ENCODE measurements around the gene TPCN1. TPM values are rescaled to one million over a fixed set of nuclear protein-coding genes. Genes with fewer than 3 reads are reported as not detected.

The TPCN1 gene
- total and polyA plus RNA-seq, 11 donors = 22.6 to 136 (median 80.5) TPM

GRCh38 chr12:113252494-113252893 is 31.2 kb downstream of the TPCN1 start:
- Histone ChIP-seq H3K27me3 (no peaks in the 10 kb centered on the region), H3K4me1 (peaks cover 0 to 39% (median 8%) of the 10 kb centered on the region in 12 donors), H3K4me3 (no peak overlapping the region), H3K9me3 (peaks cover 0 to 22% (median 4%) of the 10 kb centered on the region in 12 donors), H3K36me3 (peaks cover 0 to 60% (median 31%) of the 10 kb centered on the region in 9 donors), H3K27ac (peak overlapping the region in 11 of 12 donors; percentile 52 to 92 (median 74))
- WGBS, 4 donors = 52 to 66% (median 56%) methylated on average over 10 of the region's 10 CpGs
- no peak for TF ChIP-seq CTCF (IDR thresholded peaks at IDR 0.05)
- no peak for TF ChIP-seq POLR2A (IDR thresholded peaks at IDR 0.05)
- ATAC-seq (peak; percentile 73 to 93 (median 77)), DNase-seq (peak; percentile 52 to 86 (median 63))
- intact Hi-C loops (cut with DNase I) = no loop called here

- Histone ChIP-seq H3K27ac (peak overlapping the region in 10 of 12 donors; percentile 29 to 92 (median 74)), H3K4me1 (peaks cover 0 to 31% (median 7%) of the 10 kb centered on the region in 12 donors), H3K4me3 (no peak overlapping the region), H3K36me3 (peaks cover 0 to 53% (median 25%) of the 10 kb centered on the region in 9 donors), H3K27me3 (no peaks in the 10 kb centered on the region), H3K9me3 (peaks cover 0 to 22% (median 4%) of the 10 kb centered on the region in 12 donors)
- ATAC-seq (no peak), DNase-seq (peak in 2 of 5 donors; percentile 3 to 11)
- WGBS, 4 donors = 95 to 98% (median 96%) methylated on average over 5 of the region's 5 CpGs
- intact Hi-C loops (cut with DNase I) = no loop called here
- TF ChIP-seq CTCF (IDR thresholded peaks at IDR 0.05) (no peak), POLR2A (IDR thresholded peaks at IDR 0.05) (no peak)
Observed at GRCh38 chr12:113253532-113254285, 32.4 kb downstream of the TPCN1 start.

GRCh38 chr12:113254298-113254697 is 33.0 kb downstream of the TPCN1 start:
- ATAC-seq (no peak), DNase-seq (no peak)
- Histone ChIP-seq H3K36me3 (peaks cover 0 to 49% (median 19%) of the 10 kb centered on the region in 9 donors), H3K4me3 (no peak overlapping the region), H3K9me3 (peaks cover 0 to 22% (median 4%) of the 10 kb centered on the region in 12 donors), H3K27ac (peak overlapping the region in 4 of 12 donors; percentile 30 to 92 (median 82)), H3K27me3 (no peaks in the 10 kb centered on the region), H3K4me1 (peaks cover 0 to 32% (median 11%) of the 10 kb centered on the region in 12 donors)
- intact Hi-C loops (cut with DNase I) = no loop called here
- 82 to 97% (median 96%) methylated on average over 4 of the region's 4 CpGs for WGBS, 4 donors
- TF ChIP-seq POLR2A (IDR thresholded peaks at IDR 0.05) = no peak
- no peak for TF ChIP-seq CTCF (IDR thresholded peaks at IDR 0.05)

- intact Hi-C loops (cut with DNase I) = loop anchor here in 1 of 10 donors (5.0 kb wide), 1 partner anchor 35 kb away; the partner anchor contains the start of gene TPCN1
- no peak for DNase-seq
- H3K27me3 ChIP-seq = no peaks in the 10 kb centered on the region
- peaks cover 0 to 19% (median 4%) of the 10 kb centered on the region in 12 donors for H3K9me3 ChIP-seq
- H3K27ac ChIP-seq = peak overlapping the region in 4 of 12 donors; percentile 1 to 69 (median 12)
- peaks cover 0 to 39% (median 8%) of the 10 kb centered on the region in 9 donors for H3K36me3 ChIP-seq
- H3K4me3 ChIP-seq = no peak overlapping the region
- ATAC-seq = no peak
- H3K4me1 ChIP-seq = peaks cover 10 to 53% (median 38%) of the 10 kb centered on the region in 12 donors
- no peak for TF ChIP-seq CTCF (IDR thresholded peaks at IDR 0.05)
- no peak for TF ChIP-seq POLR2A (IDR thresholded peaks at IDR 0.05)
Observed at GRCh38 chr12:113257564-113257963, 36.3 kb downstream of the TPCN1 start.
